SK-N-MC (cell line): Measurements from ENCODE around the gene GNG12.

Experiments used
- DNase-seq: peaks from one replicate; pipeline ENCODE4 v3.0.0-alpha.2; 2011; ENCODE audit warnings: low read depth, low spot score
- H3K27ac ChIP-seq: fragments of 200-600 bp; sonication (generic); 2 replicates; pipeline ENCODE4 v1.5.1; 2016; ENCODE audit warnings: mixed run types
- H3K36me3 ChIP-seq: fragments of 200-600 bp; sonication (generic); 2 replicates; pipeline ENCODE4 v1.6.1; 2017; ENCODE audit warnings: antibody characterized with exemption, low read length, mixed read lengths; ENCODE audit not compliant: insufficient read depth
- H3K4me3 ChIP-seq: fragments of 200-600 bp; sonication (generic); 2 replicates; pipeline ENCODE4 v1.5.1; 2016
- H3K9ac ChIP-seq: fragments of 200-600 bp; sonication (generic); 2 replicates; pipeline ENCODE4 v1.8.0; 2017; ENCODE audit warnings: mixed run types, mixed read lengths; ENCODE audit not compliant: insufficient read length
- H3K9me3 ChIP-seq: fragments of 200-600 bp; sonication (generic); 2 replicates; pipeline ENCODE4 v1.6.1; 2017; ENCODE audit warnings: low read depth, mild to moderate bottlenecking, antibody characterized with exemption, low read length, moderate library complexity, mixed read lengths
- EZH2 ChIP-seq: fragments of 200-600 bp; sonication (generic); IDR thresholded peaks from one replicate; pipeline ENCODE4 v1.6.1; 2017; ENCODE audit warnings: antibody characterized with exemption
- FOXP2 ChIP-seq: optimal IDR thresholded peaks from 2 replicates; pipeline ENCODE3; 2011; ENCODE audit warnings: mild to moderate bottlenecking, moderate library complexity; ENCODE audit not compliant: insufficient read depth; ENCODE audit errors: extremely low read length, control extremely low read depth
- POLR2AphosphoS5 ChIP-seq: IDR thresholded peaks from 2 replicates; pipeline ENCODE4 v1.6.1; 2012; ENCODE audit warnings: mild to moderate bottlenecking, low read depth, low read length, borderline replicate concordance

Gene GNG12

GRCh38 chr1:67824766-67825165 is 8.5 kb downstream of the GNG12 start:
- H3K9ac ChIP-seq, result no peak overlapping the region
- no peaks in the 10 kb centered on the region for H3K36me3 ChIP-seq
- H3K9me3 ChIP-seq, result no peaks in the 10 kb centered on the region
- no peak for DNase-seq
- H3K27ac ChIP-seq, result no peak overlapping the region
- no peak for TF ChIP-seq FOXP2
- no peak for TF ChIP-seq POLR2AphosphoS5
- TF ChIP-seq EZH2, result no peak
- no peak overlapping the region for H3K4me3 ChIP-seq

GRCh38 chr1:67823615-67824014 is 9.7 kb downstream of the GNG12 start:
- DNase-seq, result no peak
- H3K9ac ChIP-seq, result no peak overlapping the region
- no peaks in the 10 kb centered on the region for H3K9me3 ChIP-seq
- TF ChIP-seq POLR2AphosphoS5 (no peak), EZH2 (no peak), FOXP2 (no peak)
- H3K4me3 ChIP-seq, result no peak overlapping the region
- no peak overlapping the region for H3K27ac ChIP-seq
- no peaks in the 10 kb centered on the region for H3K36me3 ChIP-seq

GRCh38 chr1:67821263-67821662 is 12.0 kb downstream of the GNG12 start:
- Histone ChIP-seq H3K36me3 (no peaks in the 10 kb centered on the region), H3K9ac (no peak overlapping the region), H3K4me3 (no peak overlapping the region)

GRCh38 chr1:67818725-67819301 is 14.5 kb downstream of the GNG12 start:
- H3K4me3 ChIP-seq, result no peak overlapping the region
- TF ChIP-seq FOXP2 (no peak), EZH2 (no peak), POLR2AphosphoS5 (no peak)
- H3K9ac ChIP-seq, result no peak overlapping the region
- no peak for DNase-seq
- no peak overlapping the region for H3K27ac ChIP-seq
- H3K36me3 ChIP-seq, result no peaks in the 10 kb centered on the region
- no peaks in the 10 kb centered on the region for H3K9me3 ChIP-seq

More at GRCh38 chr1:67821263-67821662, 12.0 kb downstream of the GNG12 start:
- no peak overlapping the region for H3K27ac ChIP-seq
- H3K9me3 ChIP-seq, result no peaks in the 10 kb centered on the region
- DNase-seq, result no peak
- no peak for TF ChIP-seq FOXP2

- DNase-seq, result no peak
Observed at GRCh38 chr1:67818162-67818561, 15.1 kb downstream of the GNG12 start.

GRCh38 chr1:67817319-67817718 is 15.9 kb downstream of the GNG12 start:
- H3K9me3 ChIP-seq, result no peaks in the 10 kb centered on the region
- no peak overlapping the region for H3K9ac ChIP-seq
- H3K4me3 ChIP-seq, result no peak overlapping the region
- TF ChIP-seq EZH2 (no peak), POLR2AphosphoS5 (no peak), FOXP2 (no peak)
- DNase-seq, result no peak
- H3K27ac ChIP-seq, result no peak overlapping the region
- H3K36me3 ChIP-seq, result no peaks in the 10 kb centered on the region

More at GRCh38 chr1:67818162-67818561, 15.1 kb downstream of the GNG12 start:
- Histone ChIP-seq H3K36me3 (no peaks in the 10 kb centered on the region), H3K27ac (no peak overlapping the region), H3K4me3 (no peak overlapping the region), H3K9me3 (no peaks in the 10 kb centered on the region), H3K9ac (no peak overlapping the region)
- TF ChIP-seq EZH2 (no peak), POLR2AphosphoS5 (no peak), FOXP2 (no peak)

GRCh38 chr1:67816506-67816905 is 16.8 kb downstream of the GNG12 start:
- H3K9me3 ChIP-seq, result no peaks in the 10 kb centered on the region
- H3K36me3 ChIP-seq, result no peaks in the 10 kb centered on the region
- TF ChIP-seq POLR2AphosphoS5, result no peak
- no peak for TF ChIP-seq FOXP2
- no peak for TF ChIP-seq EZH2
- H3K27ac ChIP-seq, result no peak overlapping the region
- DNase-seq, result no peak
- H3K4me3 ChIP-seq, result no peak overlapping the region
- H3K9ac ChIP-seq, result no peak overlapping the region

- DNase-seq, result no peak
- Histone ChIP-seq H3K36me3 (no peaks in the 10 kb centered on the region), H3K9me3 (no peaks in the 10 kb centered on the region), H3K27ac (no peak overlapping the region), H3K9ac (no peak overlapping the region), H3K4me3 (no peak overlapping the region)
- TF ChIP-seq POLR2AphosphoS5, result no peak
- TF ChIP-seq EZH2, result no peak
- no peak for TF ChIP-seq FOXP2
Observed at GRCh38 chr1:67816095-67816475, 17.2 kb downstream of the GNG12 start.

- Histone ChIP-seq H3K9me3 (no peaks in the 10 kb centered on the region), H3K4me3 (no peak overlapping the region), H3K9ac (no peak overlapping the region), H3K27ac (no peak overlapping the region), H3K36me3 (no peaks in the 10 kb centered on the region)
- TF ChIP-seq POLR2AphosphoS5, result no peak
- no peak for TF ChIP-seq FOXP2
- no peak for DNase-seq
Observed at GRCh38 chr1:67815303-67816094, 17.8 kb downstream of the GNG12 start.
